ENCODE data around the gene CDK6. TPM values are rescaled to one million over a fixed set of nuclear protein-coding genes. Genes with fewer than 3 reads are reported as not detected.

Gene CDK6
- total and polyA plus RNA-seq, 2 of the 8 experiments (the other 6 are each of a cell fraction or from before 2014, with no cell fraction given) = 5.9 to 18.9 TPM

GRCh38 chr7:92634924-92635519 is 201.4 kb downstream of the CDK6 start (continued):
- TF ChIP-seq CTCF (IDR thresholded peaks at IDR 0.05; ENCODE audit: control extremely low read depth in 1 of 3, insufficient read depth in 1 of 3, low read depth in 1 of 3, low read length in 3 of 3) (no peak), TCF12 (IDR thresholded peaks at IDR 0.05; ENCODE audit: low read depth, low read length) (no peak), CEBPB (IDR thresholded peaks at IDR 0.05; ENCODE audit: low read depth, low read length) (no peak), SRF (IDR thresholded peaks at IDR 0.05; ENCODE audit: low read depth, low read length) (no peak), YY1 (IDR thresholded peaks at IDR 0.05; ENCODE audit: low read depth, low read length) (no peak), KDM1A (IDR thresholded peaks at IDR 0.05; ENCODE audit: borderline replicate concordance, low read length) (no peak), MAFK (IDR thresholded peaks at IDR 0.05; ENCODE audit: low read depth, low read length) (no peak)

Data from H1 (cell line).